SH-SY5Y (cell line): ENCODE data around the gene TET2.

Experiments used
- GATA2 ChIP-seq: IDR thresholded peaks from 2 replicates; pipeline ENCODE4 v1.6.1; 2011; ENCODE audit warnings: mild to moderate bottlenecking, low read depth, low read length
- GATA3 ChIP-seq: IDR thresholded peaks from 2 replicates; pipeline ENCODE4 v1.6.1; 2011; ENCODE audit warnings: low read depth, mild to moderate bottlenecking, low read length, moderate library complexity

- TF ChIP-seq GATA2 (no peak), GATA3 (no peak)
Observed at GRCh38 chr4:105147016-105147552, 408 bp downstream of the TET2 start.
